NCI-H510A (cell line): ENCODE measurements around the gene DIP2C.

Source experiments
- DNase-seq: peaks from one replicate; lab custom pipeline; 2025; lab: John Stamatoyannopoulos, UW

The DIP2C gene

DNA sequence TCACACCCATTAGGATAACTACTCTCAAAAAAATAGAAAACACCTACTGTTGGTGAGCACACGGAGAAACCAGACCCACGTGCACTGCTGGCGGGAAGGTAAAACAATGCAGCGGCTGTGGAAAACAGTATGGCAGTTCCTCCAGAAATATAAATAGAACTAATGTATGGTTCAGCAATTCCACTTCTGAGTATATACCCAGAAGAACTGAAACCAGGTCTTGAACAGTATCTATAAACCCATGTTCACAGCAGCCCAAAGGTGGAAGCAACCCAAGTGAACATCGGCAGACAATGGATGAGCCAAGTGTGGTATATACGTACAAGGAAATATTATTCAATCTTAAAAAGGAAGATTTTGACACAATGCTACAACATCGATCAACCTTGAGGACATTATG, 389.5 kb downstream of the DIP2C start:
- DNase-seq = no peak

DNA sequence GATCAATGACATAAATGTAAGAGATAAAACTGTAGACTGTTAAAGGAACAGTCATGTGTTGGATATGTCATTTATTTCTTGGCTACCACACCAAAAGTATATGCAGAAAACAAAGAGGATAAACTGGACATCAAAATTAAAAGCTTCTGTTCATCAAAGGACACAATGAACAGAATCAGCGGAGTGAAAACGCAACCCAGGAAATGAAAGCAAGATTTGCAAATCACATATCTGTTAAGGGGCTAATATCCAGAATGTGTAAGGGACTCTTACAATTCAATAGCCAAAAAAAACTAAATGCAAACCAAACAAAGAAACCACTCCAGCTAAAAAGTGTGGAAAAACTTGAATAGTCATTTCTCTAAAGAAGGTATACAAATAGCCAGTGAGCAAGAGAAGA, 390.0 kb downstream of the DIP2C start:
- no peak for DNase-seq

DNA sequence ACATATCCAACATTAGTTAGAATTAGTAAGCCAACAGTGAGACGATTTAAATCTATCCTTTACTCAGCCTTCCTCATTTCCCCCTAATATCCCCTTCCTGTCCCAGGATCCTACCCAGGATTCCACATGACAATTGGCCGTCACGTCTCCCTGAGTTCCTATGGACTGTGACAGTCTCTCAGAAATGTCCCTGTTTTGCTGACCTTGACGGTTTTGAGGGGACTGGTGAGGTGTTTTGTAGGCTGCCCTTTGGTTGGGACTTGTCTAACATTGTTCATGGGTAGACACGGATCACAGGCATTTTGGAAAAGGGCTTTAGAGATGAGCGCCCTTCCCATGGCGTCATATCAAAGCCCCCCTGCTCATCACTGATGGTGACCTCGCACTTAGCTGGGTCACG, 391.4 kb downstream of the DIP2C start:
- no peak for DNase-seq

DNA sequence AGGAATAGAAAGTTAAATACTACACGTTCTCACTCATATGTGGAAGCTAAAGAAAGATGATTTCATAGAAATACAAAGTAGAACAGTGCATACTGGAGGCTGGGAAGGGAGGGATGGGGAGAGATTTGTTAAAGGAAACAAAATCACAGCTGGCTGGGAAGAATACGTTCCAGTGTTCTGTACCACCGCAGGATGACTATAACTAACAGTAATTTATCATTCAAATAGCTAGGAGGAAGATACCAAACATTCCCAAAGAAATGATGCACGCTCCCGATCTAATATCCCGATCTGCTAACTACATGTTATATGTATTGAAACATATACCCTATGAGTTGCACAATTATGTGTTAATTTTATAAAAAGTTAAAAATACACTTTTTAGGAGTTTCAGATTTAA, 391.9 kb downstream of the DIP2C start:
- DNase-seq = no peak

DNA sequence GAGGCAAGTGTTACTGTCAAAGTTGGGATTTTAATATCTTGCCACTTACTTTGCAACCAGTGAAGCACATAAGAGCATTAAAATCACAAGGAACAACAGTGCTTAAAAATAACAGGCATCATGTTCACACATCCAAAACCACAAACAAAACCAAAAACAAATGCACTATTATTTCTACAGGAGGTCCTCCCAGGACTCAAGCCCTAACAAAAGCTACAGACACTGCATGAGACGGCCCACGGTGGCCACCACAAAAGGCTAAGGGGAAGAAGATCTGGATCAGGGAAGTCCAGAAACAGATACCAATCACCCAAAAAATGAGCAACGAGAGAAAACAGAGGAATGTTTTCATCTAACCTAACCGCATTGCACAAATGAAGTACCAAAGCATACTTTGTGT, 395.8 kb downstream of the DIP2C start:
- DNase-seq = no peak

DNA sequence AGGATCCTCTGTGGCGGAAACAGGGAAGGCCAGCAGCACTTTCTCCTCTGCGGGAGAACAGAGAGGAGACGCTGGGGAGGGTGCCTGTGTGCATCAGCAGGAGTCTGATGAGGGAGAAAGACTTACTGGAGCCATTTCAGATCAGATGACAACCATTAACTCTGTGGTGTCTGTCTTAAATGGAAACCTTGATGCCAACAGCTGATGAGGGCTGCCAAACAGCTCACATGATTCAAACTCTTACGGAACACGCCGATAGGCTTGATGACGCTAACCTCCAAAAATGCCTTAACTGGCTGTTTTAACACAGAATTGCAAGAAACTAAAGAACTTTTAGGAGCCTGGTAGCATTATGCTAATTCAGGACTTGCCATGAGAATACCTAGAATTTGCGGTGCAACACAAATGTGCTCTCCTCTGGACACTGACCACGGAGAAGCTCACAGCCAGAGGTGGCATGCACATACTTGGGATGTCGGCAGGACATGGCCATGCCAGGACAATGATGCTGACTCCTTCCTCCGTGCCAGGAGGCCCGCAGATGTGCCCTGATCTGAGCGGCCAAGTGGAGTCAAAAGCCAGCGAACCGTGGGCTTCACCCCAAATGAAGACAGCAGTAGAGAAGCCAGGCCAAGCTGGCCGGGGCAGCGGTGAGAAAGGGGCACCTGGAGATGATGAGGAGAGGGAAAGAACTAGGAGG, 399.3 kb downstream of the DIP2C start:
- DNase-seq = no peak

DNA sequence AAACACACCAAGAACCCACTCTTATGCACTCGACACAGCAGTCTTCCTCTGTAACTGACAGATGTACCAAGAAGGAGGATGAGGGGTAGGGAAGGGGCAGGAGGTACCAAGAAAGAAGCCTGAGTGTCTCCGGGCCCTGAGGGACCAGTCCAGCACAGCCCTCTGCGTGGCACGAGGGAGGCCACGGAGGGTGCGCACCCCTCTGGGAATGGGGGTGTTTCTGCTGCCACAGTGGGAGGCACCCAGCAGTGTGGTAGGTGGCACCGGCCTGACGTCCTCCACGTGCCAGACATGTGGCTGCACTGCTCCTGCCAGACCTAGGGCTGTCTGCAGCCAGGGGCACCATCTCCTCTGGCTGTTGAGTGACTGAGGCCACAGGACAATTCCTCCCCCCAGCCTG, 399.9 kb downstream of the DIP2C start:
- DNase-seq = no peak

DNA sequence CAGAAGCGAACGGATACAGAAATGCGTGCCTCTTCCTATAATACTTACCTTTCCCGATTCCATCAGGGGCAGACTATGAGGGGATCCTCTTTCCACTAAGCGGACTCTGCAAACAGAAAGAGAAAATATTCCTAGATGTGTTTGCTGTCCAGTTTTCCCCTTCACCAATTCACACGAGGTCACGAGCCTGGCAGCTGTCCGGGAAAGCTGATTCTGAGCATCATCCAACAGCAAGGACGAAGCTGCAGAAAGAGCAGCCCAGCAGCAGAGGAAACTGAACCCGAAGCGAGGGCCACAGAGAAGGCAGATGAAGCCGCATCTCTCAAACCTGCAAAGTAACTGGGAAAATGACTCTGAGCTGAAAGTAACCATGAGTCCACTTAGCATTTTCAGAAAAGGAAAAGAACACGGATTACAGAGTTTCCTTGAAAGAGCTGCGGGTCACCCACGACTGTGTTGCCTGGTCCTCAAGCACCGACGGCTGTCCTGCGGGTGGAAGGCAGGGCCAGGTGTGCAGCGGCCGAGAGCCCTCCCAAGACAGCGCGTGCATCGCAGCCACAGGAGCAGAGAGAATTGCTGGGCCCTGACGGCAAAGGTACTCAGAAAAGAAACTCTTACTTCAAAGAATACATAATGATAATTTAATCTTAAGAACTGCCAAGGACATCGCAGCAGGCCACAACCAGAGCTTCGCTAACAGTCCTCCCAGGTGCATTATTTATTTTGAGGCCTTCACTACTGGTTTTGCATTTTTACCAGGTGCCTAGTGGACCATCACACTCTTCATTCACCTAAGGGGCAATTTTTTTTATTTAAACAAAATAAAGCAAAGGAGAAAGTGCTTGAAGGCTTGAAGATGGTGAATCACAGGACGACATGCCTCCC, 400.9 kb downstream of the DIP2C start:
- no peak for DNase-seq

DNA sequence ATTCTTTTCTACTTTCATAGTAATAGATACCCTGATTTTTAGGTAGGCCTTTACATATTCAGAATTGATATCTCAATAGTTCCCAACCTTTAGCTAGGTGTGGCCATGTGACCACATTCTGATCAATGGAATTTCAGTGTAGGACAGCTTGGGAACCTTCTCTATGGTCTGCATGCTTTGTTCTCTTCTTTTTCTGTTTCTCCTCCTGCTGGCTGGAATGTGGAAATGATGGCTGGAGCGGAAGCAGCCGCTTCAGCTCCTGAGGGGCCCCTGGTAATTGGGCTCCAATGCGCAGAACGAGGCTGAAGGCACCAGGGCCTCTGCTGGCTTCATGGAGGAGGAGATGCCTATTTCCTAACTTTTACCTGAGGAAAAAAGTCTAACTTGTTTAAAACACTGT, 401.7 kb downstream of the DIP2C start:
- DNase-seq = no peak

DNA sequence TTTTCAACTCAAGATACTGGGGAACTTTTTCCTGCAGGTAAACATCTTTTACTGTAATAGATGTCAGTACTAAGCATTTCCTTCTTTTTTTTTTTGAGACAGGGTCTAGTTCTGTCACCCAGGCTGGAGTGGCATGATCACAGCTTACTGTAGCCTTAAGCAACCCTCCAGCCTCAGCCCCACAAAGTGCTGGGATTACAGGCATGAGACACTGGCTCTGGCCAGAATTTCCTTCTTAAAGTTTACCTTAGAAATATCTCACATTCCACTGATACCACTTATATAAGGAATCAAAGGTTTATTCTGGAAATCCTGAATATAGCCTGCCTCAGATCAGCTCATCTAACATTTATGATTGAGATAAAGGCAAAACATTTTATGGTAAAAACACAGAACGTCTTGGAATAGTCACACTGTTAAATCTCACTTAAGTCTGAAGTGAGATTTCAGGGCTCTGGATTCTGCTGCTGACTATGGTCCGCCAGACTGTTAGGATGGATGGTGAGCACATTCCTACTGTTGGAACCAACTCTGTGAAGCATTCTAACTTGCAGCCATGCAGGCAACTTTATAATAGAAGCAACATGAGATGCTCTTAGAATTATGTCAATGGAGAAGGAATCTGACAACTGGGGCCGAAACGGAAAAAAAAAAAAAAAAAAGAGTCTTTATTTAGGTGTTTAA, 402.3 kb downstream of the DIP2C start:
- DNase-seq = no peak

DNA sequence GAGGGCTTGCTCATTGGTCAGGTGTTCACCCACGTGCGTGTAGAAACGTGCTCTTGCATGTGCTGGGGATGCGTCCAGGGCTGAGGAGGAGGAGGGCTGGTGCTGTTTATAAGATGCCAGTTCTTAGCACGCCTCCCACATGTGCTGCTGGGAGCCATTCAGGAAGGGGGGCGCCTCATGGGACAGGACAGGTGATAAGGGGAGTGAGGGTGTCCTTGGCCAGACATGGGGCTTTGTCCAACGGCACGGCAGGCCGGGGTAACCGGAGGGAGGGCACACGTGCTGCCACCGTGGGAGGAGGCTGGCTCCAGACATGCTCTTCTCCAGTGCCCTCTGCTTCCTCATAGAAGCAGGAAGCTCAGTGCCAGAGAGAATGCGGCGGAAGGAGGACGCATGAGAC, 404.3 kb downstream of the DIP2C start:
- no peak for DNase-seq

DNA sequence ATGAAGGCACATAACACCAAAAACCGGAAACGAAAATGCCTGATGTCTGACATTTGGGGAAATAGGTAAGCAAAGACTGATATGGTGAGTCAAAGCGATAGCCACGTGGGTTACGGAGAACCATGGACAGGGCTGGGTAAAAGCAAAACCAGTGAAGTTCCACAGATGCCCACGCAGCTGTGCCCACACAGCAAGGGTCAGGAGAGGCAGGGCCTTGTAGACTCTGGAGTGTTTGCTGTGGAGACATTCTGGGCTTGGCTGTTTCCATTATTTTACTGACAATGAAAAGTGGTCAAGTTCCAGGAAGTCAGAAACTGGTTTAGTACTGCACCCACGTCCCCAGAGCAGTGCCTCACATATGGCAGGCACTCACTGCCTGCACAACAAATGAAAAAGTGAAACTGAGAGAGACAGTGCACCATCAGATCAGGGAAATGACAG, 405.5 kb downstream of the DIP2C start:
- DNase-seq = no peak

DNA sequence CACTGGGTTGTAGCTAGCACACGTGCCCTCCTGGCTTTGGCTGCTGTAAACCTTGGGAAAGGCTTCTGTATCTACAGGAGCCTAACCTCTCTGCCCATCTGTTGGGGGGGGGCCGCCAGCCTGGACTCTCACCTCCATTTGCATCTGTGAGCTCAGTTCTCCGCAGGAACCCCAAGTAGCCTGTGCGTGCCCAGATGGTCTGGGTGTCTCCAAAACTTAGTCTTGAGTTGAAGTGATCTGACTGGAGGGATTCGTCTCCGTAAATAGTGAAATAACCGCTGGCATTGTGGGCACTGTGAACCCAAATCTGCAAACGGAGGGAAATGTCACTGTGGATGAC, 406.4 kb downstream of the DIP2C start:
- DNase-seq = no peak

DNA sequence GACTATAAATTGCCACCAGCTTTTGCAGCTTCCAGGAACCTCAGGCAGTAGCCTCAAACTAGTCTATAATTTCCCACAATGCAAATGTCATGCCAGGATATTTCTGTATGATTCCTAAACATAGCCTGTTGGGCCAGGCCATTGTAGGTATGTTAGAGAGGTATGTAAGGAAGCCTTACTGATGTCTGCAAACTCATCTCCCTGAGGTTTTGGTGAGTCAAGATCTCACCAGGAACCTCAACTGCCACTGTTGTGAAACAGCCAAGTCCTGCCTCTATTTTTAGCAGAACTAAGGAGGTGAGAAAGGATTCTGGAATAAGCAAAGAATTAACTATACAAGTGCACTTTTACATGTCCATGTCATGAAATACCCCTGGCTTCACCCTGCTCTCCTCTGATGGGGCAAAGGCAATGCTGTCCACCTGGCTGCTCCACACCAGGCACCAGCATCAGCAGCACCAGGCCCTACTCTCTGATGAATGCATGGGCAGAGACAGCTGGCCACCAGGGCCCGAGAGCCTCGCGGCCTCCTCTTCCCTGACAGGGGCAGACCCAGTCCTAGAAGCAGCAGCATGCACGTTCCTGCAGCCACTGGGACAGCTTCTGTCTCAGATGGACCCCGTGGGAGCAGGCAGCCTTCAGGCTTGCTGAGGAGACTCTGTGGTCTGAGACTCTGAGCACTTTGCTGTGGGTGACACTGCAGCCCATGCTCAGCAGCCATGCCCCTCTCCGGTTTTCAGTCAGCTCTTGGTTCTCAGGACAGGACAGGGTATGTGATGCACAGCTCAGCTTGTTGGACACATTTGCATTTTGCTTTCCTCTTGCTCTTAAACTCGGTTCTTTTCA, 407.0 kb downstream of the DIP2C start:
- DNase-seq = no peak

DNA sequence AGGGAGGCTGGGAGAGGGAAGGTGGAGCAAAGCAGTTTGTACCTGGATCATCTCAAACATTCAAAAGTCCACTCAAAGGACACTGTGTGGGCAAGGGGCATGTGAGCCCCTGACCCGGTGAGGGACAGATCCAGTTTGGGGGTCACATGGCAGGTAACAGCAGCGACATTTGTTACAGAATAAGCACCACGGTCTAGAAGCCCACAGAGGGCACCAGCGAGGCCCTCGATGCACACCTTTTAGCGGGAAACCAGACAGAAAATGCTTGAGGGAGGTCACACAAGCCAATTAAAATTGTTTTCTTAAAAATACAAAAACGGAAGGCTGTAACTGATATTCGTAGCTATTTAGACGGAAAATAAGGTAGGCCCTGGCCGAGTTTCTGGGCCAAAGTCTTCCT, 409.8 kb downstream of the DIP2C start:
- no peak for DNase-seq

DNA sequence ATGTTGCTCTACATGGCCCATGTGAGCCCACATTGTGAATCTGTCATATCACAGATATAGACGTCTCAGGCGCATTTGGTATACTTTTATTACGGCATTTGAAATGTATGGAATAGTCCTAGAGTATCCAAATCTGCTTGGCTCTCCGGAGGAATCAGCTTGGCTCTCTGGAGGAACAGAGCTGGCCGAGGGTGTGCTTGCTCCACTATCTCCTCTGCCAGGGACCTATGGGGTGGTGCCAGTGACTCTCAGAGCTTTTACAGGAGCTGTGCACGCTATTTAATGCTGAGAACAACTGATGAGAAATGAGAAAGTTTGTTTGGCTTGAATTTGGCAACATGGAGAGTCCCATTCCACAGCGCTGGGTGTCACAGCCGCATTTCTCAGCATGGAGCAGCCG, 410.2 kb downstream of the DIP2C start:
- DNase-seq = no peak

DNA sequence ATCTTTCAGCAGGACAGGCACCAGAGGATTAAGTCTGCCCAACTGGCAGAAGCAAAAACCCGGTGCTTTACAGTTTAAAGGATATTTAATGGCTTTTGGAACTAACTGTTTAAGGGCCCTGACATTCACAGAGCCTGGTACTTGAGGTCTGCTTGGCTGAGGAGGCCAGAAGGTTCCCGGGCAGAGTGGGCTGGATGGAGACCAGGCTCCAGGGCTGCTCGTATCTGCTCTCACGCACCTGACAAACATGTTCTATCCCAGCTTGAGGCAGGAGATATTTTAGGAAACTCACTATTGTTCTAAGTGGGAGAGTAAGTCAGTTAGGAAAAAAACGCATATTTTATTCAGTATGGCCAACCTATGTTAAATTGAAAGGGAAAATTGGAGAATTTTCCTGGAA, 410.8 kb downstream of the DIP2C start:
- no peak for DNase-seq

DNA sequence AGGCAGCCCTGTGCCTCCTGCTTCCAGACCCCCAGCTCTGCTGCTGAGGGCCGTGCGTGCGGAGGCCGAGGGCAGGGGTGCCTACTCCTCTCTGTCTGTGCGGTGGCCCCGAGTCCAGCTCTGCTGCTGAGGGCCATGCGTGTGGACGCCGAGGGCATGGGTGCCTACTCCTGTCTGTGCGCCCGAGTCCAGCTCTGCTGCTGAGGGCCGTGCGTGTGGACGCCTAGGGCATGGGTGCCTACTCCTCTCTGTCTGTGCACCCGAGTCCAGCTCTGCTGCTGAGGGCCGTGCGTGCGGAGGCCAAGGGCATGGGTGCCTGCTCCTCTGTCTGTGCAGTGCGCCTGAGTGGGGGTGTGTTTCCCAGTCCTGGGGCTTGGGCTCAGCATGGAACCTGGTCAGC, 411.5 kb downstream of the DIP2C start:
- no peak for DNase-seq

DNA sequence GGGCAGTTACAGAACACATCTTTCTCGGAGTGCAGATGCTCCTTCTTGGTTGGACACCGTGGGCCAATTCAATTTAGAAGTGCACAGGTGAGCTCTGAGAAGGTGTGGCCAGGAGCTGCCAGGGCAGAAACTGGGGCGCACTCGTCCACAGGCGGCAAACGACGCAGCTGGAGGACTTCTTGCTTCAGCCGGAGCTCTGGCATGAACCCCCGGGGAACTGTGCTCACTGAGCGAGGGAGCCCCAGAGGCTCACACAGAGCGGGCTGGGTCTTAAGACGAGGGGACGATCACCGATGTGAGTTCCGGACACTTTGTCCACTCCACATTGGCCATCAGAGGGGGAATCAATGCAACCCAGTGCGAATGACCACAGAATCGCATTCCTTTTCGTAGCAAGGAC, 413.8 kb downstream of the DIP2C start:
- no peak for DNase-seq

DNA sequence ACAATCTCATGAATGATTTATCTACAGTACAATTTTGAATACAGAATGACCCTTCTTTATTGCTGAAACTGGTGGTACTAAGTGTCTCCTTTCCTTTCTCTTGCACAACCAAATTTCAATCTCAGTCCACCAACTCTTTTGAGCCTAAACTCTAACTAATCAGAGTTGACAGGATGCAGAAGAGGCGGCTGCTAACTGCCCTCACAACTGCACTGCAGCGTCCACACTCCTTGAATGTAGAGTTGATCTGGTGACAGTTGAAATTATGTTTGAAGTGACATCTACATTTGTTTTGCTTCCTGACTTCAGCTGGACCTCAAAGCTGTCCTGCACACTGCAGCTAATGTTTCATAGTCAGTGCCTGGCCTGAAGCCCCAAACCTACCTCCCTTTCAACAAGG, 414.6 kb downstream of the DIP2C start:
- no peak for DNase-seq

DNA sequence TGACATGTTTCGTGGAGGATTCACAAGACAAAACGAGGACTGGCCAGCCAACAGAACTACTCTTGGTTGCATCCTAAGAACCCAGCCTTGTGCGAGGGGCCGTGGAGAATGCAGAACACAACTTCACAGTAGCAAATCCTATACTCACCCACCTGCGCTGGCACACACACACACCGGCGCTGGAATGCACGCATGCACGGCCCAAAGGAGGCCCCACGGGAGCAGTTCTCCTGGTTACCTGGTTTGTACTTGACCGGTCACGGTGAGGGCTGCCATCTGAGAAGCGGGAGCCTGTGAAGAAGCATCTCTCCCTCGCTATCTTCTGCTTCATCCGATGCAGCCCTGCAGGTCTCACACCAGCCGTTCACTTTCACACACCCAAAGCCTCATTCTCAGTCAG, 416.4 kb downstream of the DIP2C start:
- no peak for DNase-seq

DNA sequence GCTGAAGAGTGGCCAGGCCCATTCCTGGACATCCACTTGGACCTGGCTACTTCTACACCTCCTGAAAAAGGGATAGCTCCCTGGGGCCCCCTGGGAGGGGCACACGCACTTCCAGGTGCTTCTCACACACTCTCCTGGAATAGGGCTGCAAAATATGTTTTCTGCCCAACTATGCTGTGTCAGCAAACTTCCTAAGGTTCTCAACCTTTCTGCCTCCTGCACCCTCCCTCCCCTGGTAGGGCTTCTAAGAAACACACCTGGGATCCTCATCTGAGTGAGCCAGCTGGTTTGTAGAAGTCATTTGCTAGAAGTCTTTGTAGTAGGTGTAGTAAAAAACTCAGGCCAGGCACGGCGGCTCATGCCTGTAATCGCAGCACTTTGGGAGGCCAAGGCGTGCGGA, 417.7 kb downstream of the DIP2C start:
- no peak for DNase-seq
